ENCODE measurements around the gene PRELID1. TPM values are rescaled to one million over a fixed set of nuclear protein-coding genes. Genes with fewer than 3 reads are reported as not detected.

PRELID1 gene
- total RNA-seq, 1 donor from 2014 or later, result 196 TPM

- Mint-ChIP-seq H3K27me3 (ENCODE audit: low read depth, unreplicated experiment) (no peaks in the 10 kb centered on the region), H3K4me3 (ENCODE audit: unreplicated experiment) (no peak overlapping the region)
- H3K4me2 ChIP-seq (ENCODE audit: low read length), result no peak overlapping the region
These were observed 7.7 kb upstream of the PRELID1 start for GRCh38 chr5:177295924-177296323.

GRCh38 chr5:177296581-177296980 is 7.0 kb upstream of the PRELID1 start:
- H3K9me3 Mint-ChIP-seq (ENCODE audit: unreplicated experiment), result no peaks in the 10 kb centered on the region
- no peak for FAIRE-seq
- peak overlapping the region; percentile 8 for H3K27ac Mint-ChIP-seq (ENCODE audit: unreplicated experiment)

More at GRCh38 chr5:177295924-177296323, 7.7 kb upstream of the PRELID1 start:
- Mint-ChIP-seq H3K27ac (ENCODE audit: unreplicated experiment) (no peak overlapping the region), H3K36me3 (ENCODE audit: low read depth, unreplicated experiment) (peaks cover 37% of the 10 kb centered on the region), H3K9me3 (ENCODE audit: unreplicated experiment) (no peaks in the 10 kb centered on the region), H3K4me1 (ENCODE audit: low read depth, unreplicated experiment) (peaks cover 13% of the 10 kb centered on the region)
- H3K79me2 ChIP-seq (ENCODE audit: insufficient read depth, low read length), result peaks cover 1% of the 10 kb centered on the region
- H3K9ac ChIP-seq (ENCODE audit: low read length), result no peak overlapping the region
- H4K20me1 ChIP-seq (ENCODE audit: insufficient read depth, low read length), result peaks cover 31% of the 10 kb centered on the region
- TF ChIP-seq EZH2 (IDR thresholded peaks at IDR 0.05; ENCODE audit: insufficient read depth, low read length) (no peak), CTCF (IDR thresholded peaks at IDR 0.05; ENCODE audit: insufficient read depth, low read depth, low read length) (no peak)
- no peak overlapping the region for H2AFZ ChIP-seq (ENCODE audit: low read depth, low read length)
- H3K36me3 ChIP-seq (ENCODE audit: insufficient read depth, low read length), result peaks cover 57% of the 10 kb centered on the region
- FAIRE-seq (no peak), DNase-seq (ENCODE audit: low read depth) (no peak)
- no peak overlapping the region for H3K4me3 ChIP-seq (ENCODE audit: insufficient read depth, low read depth, low read length)
- peaks cover 6% of the 10 kb centered on the region for H3K4me1 ChIP-seq (ENCODE audit: insufficient read depth, low read length)
- no peak overlapping the region for H3K27ac ChIP-seq (ENCODE audit: low read depth, low read length)
- H3K9me3 ChIP-seq (ENCODE audit: insufficient read depth, low read depth, low read length), result no peaks in the 10 kb centered on the region
- H3K27me3 ChIP-seq (ENCODE audit: insufficient read depth, low read length), result no peaks in the 10 kb centered on the region

More at GRCh38 chr5:177296581-177296980, 7.0 kb upstream of the PRELID1 start:
- Mint-ChIP-seq H3K27me3 (ENCODE audit: low read depth, unreplicated experiment) (no peaks in the 10 kb centered on the region), H3K4me3 (ENCODE audit: unreplicated experiment) (no peak overlapping the region), H3K4me1 (ENCODE audit: low read depth, unreplicated experiment) (peaks cover 16% of the 10 kb centered on the region), H3K36me3 (ENCODE audit: low read depth, unreplicated experiment) (peaks cover 37% of the 10 kb centered on the region)
- Histone ChIP-seq H3K4me1 (ENCODE audit: insufficient read depth, low read length) (peaks cover 10% of the 10 kb centered on the region), H3K27me3 (ENCODE audit: insufficient read depth, low read length) (no peaks in the 10 kb centered on the region), H3K36me3 (ENCODE audit: insufficient read depth, low read length) (peaks cover 62% of the 10 kb centered on the region), H2AFZ (ENCODE audit: low read depth, low read length) (no peak overlapping the region), H4K20me1 (ENCODE audit: insufficient read depth, low read length) (peaks cover 35% of the 10 kb centered on the region), H3K4me2 (ENCODE audit: low read length) (no peak overlapping the region), H3K9me3 (ENCODE audit: insufficient read depth, low read depth, low read length) (no peaks in the 10 kb centered on the region), H3K9ac (ENCODE audit: low read length) (no peak overlapping the region), H3K79me2 (ENCODE audit: insufficient read depth, low read length) (peaks cover 8% of the 10 kb centered on the region), H3K27ac (ENCODE audit: low read depth, low read length) (no peak overlapping the region), H3K4me3 (ENCODE audit: insufficient read depth, low read depth, low read length) (no peak overlapping the region)
- TF ChIP-seq CTCF (IDR thresholded peaks at IDR 0.05; ENCODE audit: insufficient read depth, low read depth, low read length) (no peak), EZH2 (IDR thresholded peaks at IDR 0.05; ENCODE audit: insufficient read depth, low read length) (no peak)
- no peak for DNase-seq (ENCODE audit: low read depth)

Measured in astrocyte (in vitro differentiated cells and primary cell).